ENCODE data around the gene SAPCD1. TPM values are rescaled to one million over a fixed set of nuclear protein-coding genes. Genes with fewer than 3 reads are reported as not detected.
A peak's percentile ranks its signal among the peaks of the same experiment; 100 is the strongest.

Gene SAPCD1
- total RNA-seq, 2 donors from 2014 or later: not detected

- no peak for TF ChIP-seq CTCF (IDR thresholded peaks at IDR 0.05)
- Histone ChIP-seq H3K9me3 (no peaks in the 10 kb centered on the region), H3K36me3 (no peaks in the 10 kb centered on the region), H3K4me3 (no peak overlapping the region), H3K27me3 (no peaks in the 10 kb centered on the region), H3K27ac (no peak overlapping the region), H3K4me1 (peaks cover 0 to 16% of the 10 kb centered on the region in 2 donors)
- no peak for DNase-seq (ENCODE audit: low spot score)
Observed at GRCh38 chr6:31811645-31812044, 49.2 kb downstream of the SAPCD1 start.

GRCh38 chr6:31813465-31813849 lies 51.0 kb downstream of the SAPCD1 start:
- no peak for DNase-seq (ENCODE audit: low spot score)
- H3K4me3 ChIP-seq: peak overlapping the region in 1 of 2 donors; percentile 29
- H3K27me3 ChIP-seq: no peaks in the 10 kb centered on the region
- peaks cover 0 to 18% of the 10 kb centered on the region in 2 donors for H3K4me1 ChIP-seq
- no peak for TF ChIP-seq CTCF (IDR thresholded peaks at IDR 0.05)
- peak overlapping the region; percentile 100 for H3K27ac ChIP-seq
- no peaks in the 10 kb centered on the region for H3K36me3 ChIP-seq
- no peaks in the 10 kb centered on the region for H3K9me3 ChIP-seq

Other genes with a start within 250 kb of the SAPCD1 start
- gene MCCD1, start 233.7 kb upstream of the SAPCD1 start, total RNA-seq: not detected
- 100 to 1,000 TPM; 119 to 143 TPM for gene DDX39B, start 220.7 kb upstream of the SAPCD1 start, total RNA-seq
- gene ATP6V1G2, start 216.0 kb upstream of the SAPCD1 start, total RNA-seq: 1 to 10 TPM; 1.2 to 6.0 TPM
- gene NFKBIL1, start 215.0 kb upstream of the SAPCD1 start, total RNA-seq: 10 to 100 TPM; 12.9 to 18.4 TPM
- gene LTA, start 190.4 kb upstream of the SAPCD1 start, total RNA-seq: not detected
- gene TNF, start 187.1 kb upstream of the SAPCD1 start, total RNA-seq: under 1 TPM in 1 of 2 donors, not detected in 1; 0.51 TPM
- gene LTB, start 180.2 kb upstream of the SAPCD1 start, total RNA-seq: not detected
- 1 to 10 TPM; 2.8 to 8.5 TPM for gene LST1, start 176.4 kb upstream of the SAPCD1 start, total RNA-seq
- not detected for gene NCR3, start 169.7 kb upstream of the SAPCD1 start, total RNA-seq
- gene AIF1, start 147.4 kb upstream of the SAPCD1 start, total RNA-seq: 10 to 100 TPM in 1 of 2 donors, 1 to 10 TPM in 1; 8.3 to 27.3 TPM
- gene PRRC2A, start 141.9 kb upstream of the SAPCD1 start, total RNA-seq: 10 to 100 TPM; 61.0 to 96.7 TPM
- gene BAG6, start 110.0 kb upstream of the SAPCD1 start, total RNA-seq: 100 to 1,000 TPM; 209 to 306 TPM
- gene APOM, start 106.8 kb upstream of the SAPCD1 start, total RNA-seq: 1 to 10 TPM; 1.0 to 1.2 TPM
- gene C6orf47, start 101.9 kb upstream of the SAPCD1 start, total RNA-seq: 10 to 100 TPM; 17.8 to 19.2 TPM
- gene GPANK1, start 97.7 kb upstream of the SAPCD1 start, total RNA-seq: 10 to 100 TPM; 14.7 to 20.0 TPM
- gene CSNK2B, start 96.6 kb upstream of the SAPCD1 start, total RNA-seq: 100 to 1,000 TPM; 242 to 243 TPM
- gene LY6G5B, start 92.7 kb upstream of the SAPCD1 start, total RNA-seq: 1 to 10 TPM in 1 of 2 donors, under 1 TPM in 1; 0.67 to 1.8 TPM
- 1 to 10 TPM; 1.2 to 4.9 TPM for gene LY6G5C, start 81.6 kb upstream of the SAPCD1 start, total RNA-seq
- 10 to 100 TPM; 22.7 to 29.4 TPM for gene ABHD16A, start 59.3 kb upstream of the SAPCD1 start, total RNA-seq
- not detected for gene LY6G6F, start 55.8 kb upstream of the SAPCD1 start, total RNA-seq
- gene LY6G6D, start 47.3 kb upstream of the SAPCD1 start, total RNA-seq: not detected
- gene LY6G6C, start 40.9 kb upstream of the SAPCD1 start, total RNA-seq: 1 to 10 TPM in 1 of 2 donors, not detected in 1; 1.3 TPM
- gene MPIG6B, start 39.3 kb upstream of the SAPCD1 start, total RNA-seq: under 1 TPM in 1 of 2 donors, not detected in 1; 0.55 TPM
- gene DDAH2, start 33.4 kb upstream of the SAPCD1 start, total RNA-seq: 10 to 100 TPM; 53.5 to 93.3 TPM
- 100 to 1,000 TPM in 1 of 2 donors, 10 to 100 TPM in 1; 90.9 to 194 TPM for gene CLIC1, start 26.1 kb upstream of the SAPCD1 start, total RNA-seq
- under 1 TPM; 0.37 to 0.98 TPM for gene MSH5, start 22.7 kb upstream of the SAPCD1 start, total RNA-seq
- gene VWA7, start 14.7 kb downstream of the SAPCD1 start, total RNA-seq: 1 to 10 TPM; 4.1 to 7.5 TPM
- gene VARS1, start 33.1 kb downstream of the SAPCD1 start, total RNA-seq: 10 to 100 TPM; 15.3 to 24.6 TPM
- gene LSM2, start 44.3 kb downstream of the SAPCD1 start, total RNA-seq: 10 to 100 TPM; 28.8 to 32.0 TPM
- 1 to 10 TPM; 1.1 to 1.6 TPM for gene HSPA1L, start 52.6 kb downstream of the SAPCD1 start, total RNA-seq
- 100 to 1,000 TPM; 315 to 334 TPM for gene HSPA1A, start 52.9 kb downstream of the SAPCD1 start, total RNA-seq
- 100 to 1,000 TPM; 131 to 232 TPM for gene HSPA1B, start 65.1 kb downstream of the SAPCD1 start, total RNA-seq
- 10 to 100 TPM; 28.0 to 37.7 TPM for gene NEU1, start 100.2 kb downstream of the SAPCD1 start, total RNA-seq
- gene SLC44A4, start 116.3 kb downstream of the SAPCD1 start, total RNA-seq: not detected
- gene EHMT2, start 135.0 kb downstream of the SAPCD1 start, total RNA-seq: 10 to 100 TPM; 10.5 to 19.1 TPM
- gene ZBTB12, start 139.4 kb downstream of the SAPCD1 start, total RNA-seq: under 1 TPM; 0.47 to 0.52 TPM
- 10 to 100 TPM in 1 of 2 donors, 1 to 10 TPM in 1; 3.5 to 19.9 TPM for gene C2, start 165.1 kb downstream of the SAPCD1 start, total RNA-seq
- gene CFB, start 183.4 kb downstream of the SAPCD1 start, total RNA-seq: 100 to 1,000 TPM in 1 of 2 donors, 10 to 100 TPM in 1; 65.5 to 126 TPM
- gene NELFE, start 196.3 kb downstream of the SAPCD1 start, total RNA-seq: 10 to 100 TPM; 40.0 to 81.7 TPM
- 10 to 100 TPM; 18.7 to 31.6 TPM for gene SKIC2, start 196.5 kb downstream of the SAPCD1 start, total RNA-seq
- gene DXO, start 209.5 kb downstream of the SAPCD1 start, total RNA-seq: 10 to 100 TPM; 12.1 to 14.1 TPM
- 100 to 1,000 TPM; 152 to 175 TPM for gene C4A, start 219.4 kb downstream of the SAPCD1 start, total RNA-seq